SK-N-SH (cell line): ENCODE results near the gene BAIAP3.

Experiments used
- ELF1 ChIP-seq: IDR thresholded peaks from 2 replicates; pipeline ENCODE4 v1.4.0; 2012
- EP300 ChIP-seq, 2 experiments: IDR thresholded peaks; 2 replicates each; pipeline versions ENCODE4 v1.4.0 to v1.6.1; 2012; ENCODE audit warnings: borderline replicate concordance in 1 of 2, low read depth in 1 of 2, low read length in 1 of 2
- EZH2phosphoT487 ChIP-seq: fragments of 200-600 bp; sonication (generic); IDR thresholded peaks from 2 replicates; pipeline ENCODE4 v1.6.1; 2017; ENCODE audit warnings: low read depth, mixed run types, mild to moderate bottlenecking, antibody characterized with exemption, moderate library complexity, borderline replicate concordance
- POLR2AphosphoS5 ChIP-seq: IDR thresholded peaks from 2 replicates; pipeline ENCODE4 v1.6.1; 2012; ENCODE audit warnings: low read depth, low read length
- TF ChIP-seq, protein P1 (sequence below): fragments of 200-600 bp; sonication (generic); IDR thresholded peaks from 2 replicates; pipeline ENCODE4 v1.6.1; 2017; ENCODE audit warnings: antibody characterized with exemption, mild to moderate bottlenecking, moderate library complexity

DNA sequence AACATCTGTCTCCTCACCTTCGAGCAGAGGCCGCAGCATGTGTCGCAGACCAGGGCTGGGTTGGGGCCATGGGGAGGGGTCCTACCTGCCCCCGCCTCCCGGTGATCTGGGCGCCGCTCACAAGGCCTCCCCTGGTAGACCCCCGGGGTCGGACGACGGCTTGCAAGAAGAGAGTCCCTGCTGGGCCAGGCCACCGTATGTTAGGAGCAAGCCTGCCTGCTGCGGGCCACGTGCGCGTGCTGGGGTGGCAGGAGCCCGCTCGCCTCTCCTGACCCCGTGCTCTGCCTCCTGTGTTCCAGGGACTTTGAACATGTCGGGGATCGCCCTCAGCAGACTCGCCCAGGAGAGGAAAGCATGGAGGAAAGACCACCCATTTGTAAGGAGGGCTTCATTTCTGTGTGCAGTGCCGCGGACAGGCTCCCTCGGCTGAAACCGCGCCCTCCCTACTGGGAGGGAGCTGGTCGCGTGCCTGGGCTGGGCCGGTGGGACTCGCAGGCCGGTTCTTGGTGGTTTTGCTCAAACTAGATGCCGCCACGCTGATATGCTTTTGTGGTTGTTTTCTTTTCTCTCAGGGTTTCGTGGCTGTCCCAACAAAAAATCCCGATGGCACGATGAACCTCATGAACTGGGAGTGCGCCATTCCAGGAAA, 19.6 kb upstream of the BAIAP3 start:
- no peak for TF ChIP-seq POLR2AphosphoS5
- TF ChIP-seq, protein P1, sequence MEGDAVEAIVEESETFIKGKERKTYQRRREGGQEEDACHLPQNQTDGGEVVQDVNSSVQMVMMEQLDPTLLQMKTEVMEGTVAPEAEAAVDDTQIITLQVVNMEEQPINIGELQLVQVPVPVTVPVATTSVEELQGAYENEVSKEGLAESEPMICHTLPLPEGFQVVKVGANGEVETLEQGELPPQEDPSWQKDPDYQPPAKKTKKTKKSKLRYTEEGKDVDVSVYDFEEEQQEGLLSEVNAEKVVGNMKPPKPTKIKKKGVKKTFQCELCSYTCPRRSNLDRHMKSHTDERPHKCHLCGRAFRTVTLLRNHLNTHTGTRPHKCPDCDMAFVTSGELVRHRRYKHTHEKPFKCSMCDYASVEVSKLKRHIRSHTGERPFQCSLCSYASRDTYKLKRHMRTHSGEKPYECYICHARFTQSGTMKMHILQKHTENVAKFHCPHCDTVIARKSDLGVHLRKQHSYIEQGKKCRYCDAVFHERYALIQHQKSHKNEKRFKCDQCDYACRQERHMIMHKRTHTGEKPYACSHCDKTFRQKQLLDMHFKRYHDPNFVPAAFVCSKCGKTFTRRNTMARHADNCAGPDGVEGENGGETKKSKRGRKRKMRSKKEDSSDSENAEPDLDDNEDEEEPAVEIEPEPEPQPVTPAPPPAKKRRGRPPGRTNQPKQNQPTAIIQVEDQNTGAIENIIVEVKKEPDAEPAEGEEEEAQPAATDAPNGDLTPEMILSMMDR = no peak
- no peak for TF ChIP-seq EZH2phosphoT487
- TF ChIP-seq EP300 (IDR thresholded peaks at IDR 0.05; ENCODE audit: borderline replicate concordance in 1 of 2, low read depth in 1 of 2, low read length in 1 of 2) = no peak
- no peak for TF ChIP-seq ELF1
